Liver (tissue), 3 donors: ENCODE data around the gene LSM7.

Experiments
- EGR1 ChIP-seq, 2 donors: IDR thresholded peaks; 2 replicates each; pipeline ENCODE4 v1.6.1; 2016 to 2018; ENCODE audit warnings: antibody characterized with exemption in 2 of 2, low read depth in 2 of 2
- FOXA1 ChIP-seq: IDR thresholded peaks from 2 replicates; pipeline ENCODE4 v1.6.1; 2016; ENCODE audit warnings: antibody characterized with exemption
- GABPA ChIP-seq, 2 donors: IDR thresholded peaks in 1 of 2; conservative IDR thresholded peaks in 1 of 2; 2 replicates each; pipeline ENCODE4 v1.6.1; 2016; ENCODE audit warnings: antibody characterized with exemption in 2 of 2, mild to moderate bottlenecking in 1 of 2, moderate library complexity in 1 of 2
- HNF4A ChIP-seq, 2 donors: conservative IDR thresholded peaks; 2 replicates each; pipeline ENCODE4 v1.6.1; 2016; ENCODE audit warnings: antibody characterized with exemption in 2 of 2, mild to moderate bottlenecking in 2 of 2
- HNF4G ChIP-seq: IDR thresholded peaks from 2 replicates; pipeline ENCODE4 v1.6.1; 2016; ENCODE audit warnings: antibody characterized with exemption
- JUND ChIP-seq, 2 donors: IDR thresholded peaks; 2 replicates each; pipeline ENCODE4 v1.6.1; 2016; ENCODE audit warnings: antibody characterized with exemption in 2 of 2
- RAD21 ChIP-seq, 2 donors: IDR thresholded peaks; 2 replicates each; pipeline ENCODE4 v1.6.1; 2016; ENCODE audit warnings: antibody characterized with exemption in 2 of 2, mild to moderate bottlenecking in 2 of 2
- TAF1 ChIP-seq: conservative IDR thresholded peaks from 2 replicates; pipeline ENCODE4 v1.6.1; 2016; ENCODE audit warnings: antibody characterized with exemption, mild to moderate bottlenecking
- YY1 ChIP-seq: IDR thresholded peaks from 2 replicates; pipeline ENCODE4 v1.6.1; 2016; ENCODE audit warnings: antibody characterized with exemption, mild to moderate bottlenecking
- TF ChIP-seq, protein P1 (sequence below): fragments of 150-350 bp; IDR thresholded peaks from 2 replicates; pipeline ENCODE4 v1.5.1; 2017; ENCODE audit warnings: improper control_type of control experiment, low read depth, low read length; ENCODE audit not compliant: missing input control
- TF ChIP-seq, protein P2 (sequence below): IDR thresholded peaks from 2 replicates; pipeline ENCODE4 v1.6.1; 2016; ENCODE audit warnings: antibody characterized with exemption
- TF ChIP-seq, protein P3 (sequence below): IDR thresholded peaks from 2 replicates; pipeline ENCODE4 v1.6.1; 2016; ENCODE audit warnings: antibody characterized with exemption
- TF ChIP-seq, protein P4 (sequence below): IDR thresholded peaks from 2 replicates; pipeline ENCODE4 v1.6.1; 2016; ENCODE audit warnings: antibody characterized with exemption
- TF ChIP-seq, protein P5 (sequence below): IDR thresholded peaks from 2 replicates; pipeline ENCODE4 v1.6.1; 2016; ENCODE audit warnings: antibody characterized with exemption, mild to moderate bottlenecking
- donor health status: healthy.
- donor health status: healthy.

DNA sequence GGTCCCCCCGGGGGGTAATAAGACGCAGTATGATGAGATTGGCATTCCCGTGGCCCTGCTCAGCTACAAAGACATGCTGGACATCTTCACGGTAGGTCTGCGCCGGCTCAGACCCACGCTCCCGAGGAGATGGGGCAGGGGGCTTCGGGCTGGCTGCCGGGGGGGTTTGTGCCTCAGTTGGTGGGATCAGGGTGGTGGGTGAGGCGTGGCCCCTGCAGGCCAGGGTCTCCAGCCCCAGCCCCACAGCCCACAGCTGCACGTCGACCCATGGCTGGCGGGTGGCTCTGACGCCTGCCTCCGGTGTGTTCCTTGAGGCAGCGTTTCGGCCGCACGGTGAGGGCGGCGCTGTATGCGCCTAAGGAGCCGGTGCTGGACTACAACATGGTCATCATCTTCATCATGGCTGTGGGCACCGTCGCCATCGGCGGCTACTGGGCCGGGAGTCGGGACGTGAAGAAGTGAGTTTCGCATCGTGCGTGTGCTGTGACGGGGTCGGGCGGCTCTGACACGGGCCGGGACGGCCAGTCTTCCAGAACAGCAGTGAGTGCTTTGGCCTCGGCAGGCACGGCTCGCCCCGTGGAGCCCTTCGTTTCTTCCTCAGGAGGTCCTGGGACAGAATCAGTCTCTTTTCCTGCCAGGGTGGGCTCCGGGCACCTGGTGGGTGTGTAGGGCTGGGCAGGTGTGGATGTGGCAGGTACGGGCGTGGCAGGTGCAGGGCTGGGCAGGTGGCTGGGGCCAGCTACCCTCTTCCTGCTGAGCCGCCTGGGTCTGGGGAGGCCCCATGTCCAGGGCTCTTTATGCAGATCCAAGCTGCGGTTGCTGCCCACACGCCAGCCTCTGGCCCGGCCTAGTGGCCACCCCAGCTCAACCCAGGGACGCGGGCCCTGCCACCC lies 10.6 kb upstream of the LSM7 start:
- TF ChIP-seq, protein P1, sequence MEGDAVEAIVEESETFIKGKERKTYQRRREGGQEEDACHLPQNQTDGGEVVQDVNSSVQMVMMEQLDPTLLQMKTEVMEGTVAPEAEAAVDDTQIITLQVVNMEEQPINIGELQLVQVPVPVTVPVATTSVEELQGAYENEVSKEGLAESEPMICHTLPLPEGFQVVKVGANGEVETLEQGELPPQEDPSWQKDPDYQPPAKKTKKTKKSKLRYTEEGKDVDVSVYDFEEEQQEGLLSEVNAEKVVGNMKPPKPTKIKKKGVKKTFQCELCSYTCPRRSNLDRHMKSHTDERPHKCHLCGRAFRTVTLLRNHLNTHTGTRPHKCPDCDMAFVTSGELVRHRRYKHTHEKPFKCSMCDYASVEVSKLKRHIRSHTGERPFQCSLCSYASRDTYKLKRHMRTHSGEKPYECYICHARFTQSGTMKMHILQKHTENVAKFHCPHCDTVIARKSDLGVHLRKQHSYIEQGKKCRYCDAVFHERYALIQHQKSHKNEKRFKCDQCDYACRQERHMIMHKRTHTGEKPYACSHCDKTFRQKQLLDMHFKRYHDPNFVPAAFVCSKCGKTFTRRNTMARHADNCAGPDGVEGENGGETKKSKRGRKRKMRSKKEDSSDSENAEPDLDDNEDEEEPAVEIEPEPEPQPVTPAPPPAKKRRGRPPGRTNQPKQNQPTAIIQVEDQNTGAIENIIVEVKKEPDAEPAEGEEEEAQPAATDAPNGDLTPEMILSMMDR, result no peak
- TF ChIP-seq, protein P2, sequence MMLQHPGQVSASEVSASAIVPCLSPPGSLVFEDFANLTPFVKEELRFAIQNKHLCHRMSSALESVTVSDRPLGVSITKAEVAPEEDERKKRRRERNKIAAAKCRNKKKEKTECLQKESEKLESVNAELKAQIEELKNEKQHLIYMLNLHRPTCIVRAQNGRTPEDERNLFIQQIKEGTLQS, result no peak
- TF ChIP-seq, protein P3, sequence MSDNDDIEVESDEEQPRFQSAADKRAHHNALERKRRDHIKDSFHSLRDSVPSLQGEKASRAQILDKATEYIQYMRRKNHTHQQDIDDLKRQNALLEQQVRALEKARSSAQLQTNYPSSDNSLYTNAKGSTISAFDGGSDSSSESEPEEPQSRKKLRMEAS, result no peak
- TF ChIP-seq YY1 (no peak), TAF1 (no peak), RAD21 (IDR thresholded peaks at IDR 0.05) (no peak), FOXA1 (no peak), EGR1 (IDR thresholded peaks at IDR 0.05; ENCODE audit: low read depth in 2 of 2) (no peak), HNF4A (conservative IDR thresholded peaks at IDR 0.05) (no peak), HNF4G (no peak), JUND (IDR thresholded peaks at IDR 0.05) (no peak), GABPA (IDR thresholded peaks at IDR 0.05 in 1 of 2, conservative IDR thresholded peaks at IDR 0.05 in 1 of 2) (no peak)
- TF ChIP-seq, protein P4, sequence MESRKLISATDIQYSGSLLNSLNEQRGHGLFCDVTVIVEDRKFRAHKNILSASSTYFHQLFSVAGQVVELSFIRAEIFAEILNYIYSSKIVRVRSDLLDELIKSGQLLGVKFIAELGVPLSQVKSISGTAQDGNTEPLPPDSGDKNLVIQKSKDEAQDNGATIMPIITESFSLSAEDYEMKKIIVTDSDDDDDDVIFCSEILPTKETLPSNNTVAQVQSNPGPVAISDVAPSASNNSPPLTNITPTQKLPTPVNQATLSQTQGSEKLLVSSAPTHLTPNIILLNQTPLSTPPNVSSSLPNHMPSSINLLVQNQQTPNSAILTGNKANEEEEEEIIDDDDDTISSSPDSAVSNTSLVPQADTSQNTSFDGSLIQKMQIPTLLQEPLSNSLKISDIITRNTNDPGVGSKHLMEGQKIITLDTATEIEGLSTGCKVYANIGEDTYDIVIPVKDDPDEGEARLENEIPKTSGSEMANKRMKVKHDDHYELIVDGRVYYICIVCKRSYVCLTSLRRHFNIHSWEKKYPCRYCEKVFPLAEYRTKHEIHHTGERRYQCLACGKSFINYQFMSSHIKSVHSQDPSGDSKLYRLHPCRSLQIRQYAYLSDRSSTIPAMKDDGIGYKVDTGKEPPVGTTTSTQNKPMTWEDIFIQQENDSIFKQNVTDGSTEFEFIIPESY, result no peak
- TF ChIP-seq, protein P5, sequence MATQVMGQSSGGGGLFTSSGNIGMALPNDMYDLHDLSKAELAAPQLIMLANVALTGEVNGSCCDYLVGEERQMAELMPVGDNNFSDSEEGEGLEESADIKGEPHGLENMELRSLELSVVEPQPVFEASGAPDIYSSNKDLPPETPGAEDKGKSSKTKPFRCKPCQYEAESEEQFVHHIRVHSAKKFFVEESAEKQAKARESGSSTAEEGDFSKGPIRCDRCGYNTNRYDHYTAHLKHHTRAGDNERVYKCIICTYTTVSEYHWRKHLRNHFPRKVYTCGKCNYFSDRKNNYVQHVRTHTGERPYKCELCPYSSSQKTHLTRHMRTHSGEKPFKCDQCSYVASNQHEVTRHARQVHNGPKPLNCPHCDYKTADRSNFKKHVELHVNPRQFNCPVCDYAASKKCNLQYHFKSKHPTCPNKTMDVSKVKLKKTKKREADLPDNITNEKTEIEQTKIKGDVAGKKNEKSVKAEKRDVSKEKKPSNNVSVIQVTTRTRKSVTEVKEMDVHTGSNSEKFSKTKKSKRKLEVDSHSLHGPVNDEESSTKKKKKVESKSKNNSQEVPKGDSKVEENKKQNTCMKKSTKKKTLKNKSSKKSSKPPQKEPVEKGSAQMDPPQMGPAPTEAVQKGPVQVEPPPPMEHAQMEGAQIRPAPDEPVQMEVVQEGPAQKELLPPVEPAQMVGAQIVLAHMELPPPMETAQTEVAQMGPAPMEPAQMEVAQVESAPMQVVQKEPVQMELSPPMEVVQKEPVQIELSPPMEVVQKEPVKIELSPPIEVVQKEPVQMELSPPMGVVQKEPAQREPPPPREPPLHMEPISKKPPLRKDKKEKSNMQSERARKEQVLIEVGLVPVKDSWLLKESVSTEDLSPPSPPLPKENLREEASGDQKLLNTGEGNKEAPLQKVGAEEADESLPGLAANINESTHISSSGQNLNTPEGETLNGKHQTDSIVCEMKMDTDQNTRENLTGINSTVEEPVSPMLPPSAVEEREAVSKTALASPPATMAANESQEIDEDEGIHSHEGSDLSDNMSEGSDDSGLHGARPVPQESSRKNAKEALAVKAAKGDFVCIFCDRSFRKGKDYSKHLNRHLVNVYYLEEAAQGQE, result no peak
